ENCODE data around the gene HDAC7. TPM values are rescaled to one million over a fixed set of nuclear protein-coding genes. Genes with fewer than 3 reads are reported as not detected.
A peak's percentile ranks its signal among the peaks of the same experiment; 100 is the strongest.

Gene HDAC7
- total RNA-seq, 2 experiments from 2014 or later = 373 to 382 TPM

DNA sequence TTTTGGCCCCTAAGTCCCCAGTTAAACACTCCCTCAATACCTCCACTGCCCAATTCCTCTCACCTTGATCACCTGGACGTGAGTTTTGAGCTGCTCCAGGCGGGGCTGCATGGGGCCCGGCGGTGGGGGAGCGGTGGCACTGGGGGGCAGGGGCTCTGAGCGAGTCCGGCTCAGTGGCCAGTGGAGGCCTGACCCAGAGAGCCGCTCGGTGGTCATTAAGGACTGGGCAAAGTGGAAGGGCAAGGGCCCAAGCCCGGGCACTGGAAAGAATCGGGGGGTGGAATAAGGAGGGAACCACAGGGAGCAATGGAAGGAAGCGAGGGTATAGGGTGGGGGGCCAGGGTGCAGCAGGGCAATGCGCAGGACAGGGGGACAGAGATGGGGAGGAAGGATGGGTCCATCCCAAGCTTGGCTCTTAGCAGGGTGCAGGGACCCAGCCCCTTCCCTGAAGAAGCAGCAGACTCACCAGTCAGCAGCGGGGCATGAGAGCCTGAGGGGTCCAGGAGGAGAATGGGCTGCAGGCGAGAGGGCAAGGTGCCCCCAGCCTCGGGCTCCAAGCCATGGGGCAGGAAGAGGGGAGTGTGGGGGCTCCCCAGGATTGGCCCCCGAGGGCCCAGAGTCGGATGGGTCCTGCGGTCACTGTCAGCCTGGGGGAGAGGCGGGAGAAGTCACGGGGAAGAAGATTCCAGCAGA, 24.4 kb downstream of the HDAC7 start:
- H3K4me1 Mint-ChIP-seq (ENCODE audit: low read depth) = peaks cover 19% of the 10 kb centered on the region
- no peaks in the 10 kb centered on the region for H3K27me3 Mint-ChIP-seq
- H3K4me3 Mint-ChIP-seq = no peak overlapping the region
- TF ChIP-seq, protein P1, sequence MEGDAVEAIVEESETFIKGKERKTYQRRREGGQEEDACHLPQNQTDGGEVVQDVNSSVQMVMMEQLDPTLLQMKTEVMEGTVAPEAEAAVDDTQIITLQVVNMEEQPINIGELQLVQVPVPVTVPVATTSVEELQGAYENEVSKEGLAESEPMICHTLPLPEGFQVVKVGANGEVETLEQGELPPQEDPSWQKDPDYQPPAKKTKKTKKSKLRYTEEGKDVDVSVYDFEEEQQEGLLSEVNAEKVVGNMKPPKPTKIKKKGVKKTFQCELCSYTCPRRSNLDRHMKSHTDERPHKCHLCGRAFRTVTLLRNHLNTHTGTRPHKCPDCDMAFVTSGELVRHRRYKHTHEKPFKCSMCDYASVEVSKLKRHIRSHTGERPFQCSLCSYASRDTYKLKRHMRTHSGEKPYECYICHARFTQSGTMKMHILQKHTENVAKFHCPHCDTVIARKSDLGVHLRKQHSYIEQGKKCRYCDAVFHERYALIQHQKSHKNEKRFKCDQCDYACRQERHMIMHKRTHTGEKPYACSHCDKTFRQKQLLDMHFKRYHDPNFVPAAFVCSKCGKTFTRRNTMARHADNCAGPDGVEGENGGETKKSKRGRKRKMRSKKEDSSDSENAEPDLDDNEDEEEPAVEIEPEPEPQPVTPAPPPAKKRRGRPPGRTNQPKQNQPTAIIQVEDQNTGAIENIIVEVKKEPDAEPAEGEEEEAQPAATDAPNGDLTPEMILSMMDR (IDR thresholded peaks at IDR 0.05) = no peak
- DNase-seq (no peak), ATAC-seq (no peak)
- intact Hi-C loops (cut with micrococcal nuclease) = no loop called here
- H3K27ac Mint-ChIP-seq = no peak overlapping the region
- no peaks in the 10 kb centered on the region for H3K9me3 Mint-ChIP-seq
- peaks cover 58% of the 10 kb centered on the region for H3K36me3 Mint-ChIP-seq (ENCODE audit: low read depth)
- ChIA-PET CTCF (interaction anchor here (0.6 to 19.8 kb wide), 4 partner anchors 39 to 593 kb away, joined by 3 to 624 read pairs (median 54); no protein-coding TSS in a partner anchor), POLR2A (interaction anchor here (0.6 to 37.9 kb wide), 6 partner anchors 14 to 60 kb away, joined by 3 to 904 read pairs (median 4); no protein-coding TSS in a partner anchor)

DNA sequence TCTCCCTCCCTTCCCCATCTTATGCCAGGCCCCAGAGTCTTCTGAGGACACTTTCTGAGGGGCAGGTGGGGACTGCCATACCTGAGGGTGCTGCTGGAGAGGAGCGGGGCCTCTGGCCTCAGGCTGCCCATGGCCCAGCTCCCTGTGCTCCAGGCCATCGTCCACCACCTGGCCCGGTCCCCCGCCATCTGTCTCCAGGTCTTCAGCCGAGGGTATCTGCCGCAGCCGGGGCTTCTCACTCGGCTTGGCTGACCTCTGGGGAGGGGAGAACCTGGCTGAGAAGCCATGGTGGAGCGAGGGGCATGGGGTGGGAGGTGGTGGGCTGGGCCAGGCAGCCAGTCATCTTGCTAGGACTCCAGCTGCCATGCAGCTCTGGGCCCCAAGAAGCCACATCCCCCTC, 25.0 kb downstream of the HDAC7 start:
- intact Hi-C loops (cut with micrococcal nuclease) = no loop called here
- Mint-ChIP-seq H3K27me3 (no peaks in the 10 kb centered on the region), H3K36me3 (ENCODE audit: low read depth) (peaks cover 56% of the 10 kb centered on the region), H3K4me1 (ENCODE audit: low read depth) (peaks cover 13% of the 10 kb centered on the region), H3K9me3 (no peaks in the 10 kb centered on the region), H3K4me3 (no peak overlapping the region), H3K27ac (no peak overlapping the region)
- ChIA-PET CTCF (interaction anchor here (0.5 to 10.9 kb wide), 2 partner anchors 15 to 43 kb away, joined by 3 to 103 read pairs; no protein-coding TSS in a partner anchor), POLR2A (interaction anchor here (0.6 to 37.9 kb wide), 6 partner anchors 13 to 61 kb away, joined by 3 to 904 read pairs (median 4); no protein-coding TSS in a partner anchor)
- DNase-seq (no peak), ATAC-seq (no peak)
- TF ChIP-seq, protein P1 (IDR thresholded peaks at IDR 0.05) = no peak

DNA sequence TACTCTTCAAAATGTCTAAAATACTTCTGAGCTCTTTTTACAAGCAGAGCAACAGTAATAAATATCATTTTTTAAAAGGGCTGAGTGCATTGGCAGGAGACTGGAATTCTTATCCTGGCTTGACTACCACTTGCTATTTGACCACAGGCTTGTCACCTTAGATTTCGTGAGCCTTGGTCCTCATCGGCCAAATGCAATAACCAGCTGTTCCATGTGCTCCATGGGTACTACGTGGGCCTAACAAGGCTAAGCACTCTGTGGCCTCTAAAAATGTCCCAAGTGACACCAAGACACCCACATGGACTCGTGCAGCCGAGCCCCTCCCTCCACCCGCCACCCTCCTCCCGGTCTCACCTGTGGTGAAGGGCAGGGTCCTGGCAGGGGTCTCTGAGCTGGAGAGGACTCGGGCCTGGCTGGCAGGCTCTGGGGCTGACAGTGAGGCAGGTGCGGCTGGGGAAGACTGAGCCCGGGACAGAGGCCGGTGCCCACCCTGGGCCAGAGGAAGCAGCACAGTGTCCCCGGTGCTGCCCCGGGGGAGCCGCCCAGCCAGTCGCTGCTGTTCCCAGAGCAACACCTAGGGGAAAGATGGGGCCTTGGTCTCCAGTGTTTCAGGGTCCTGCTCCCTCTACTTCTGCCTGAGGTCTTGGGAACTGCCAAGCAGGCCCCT, 26.6 kb downstream of the HDAC7 start:
- peak overlapping the region; percentile 22 for H3K27ac Mint-ChIP-seq
- DNase-seq (no peak), ATAC-seq (no peak)
- H3K9me3 Mint-ChIP-seq = no peaks in the 10 kb centered on the region
- no peak overlapping the region for H3K4me3 Mint-ChIP-seq
- H3K4me1 Mint-ChIP-seq (ENCODE audit: low read depth) = peaks cover 9% of the 10 kb centered on the region
- H3K27me3 Mint-ChIP-seq = no peaks in the 10 kb centered on the region
- CTCF ChIA-PET = interaction anchor here (0.9 to 10.9 kb wide), 6 partner anchors 9 to 50 kb away, joined by 4 to 103 read pairs (median 10); no protein-coding TSS in a partner anchor
- peaks cover 60% of the 10 kb centered on the region for H3K36me3 Mint-ChIP-seq (ENCODE audit: low read depth)
- intact Hi-C loops (cut with micrococcal nuclease) = no loop called here
- POLR2A ChIA-PET = interaction anchor here (0.6 to 37.9 kb wide), 7 partner anchors 9 to 359 kb away, joined by 3 to 904 read pairs (median 4); no protein-coding TSS in a partner anchor
- TF ChIP-seq, protein P1 (IDR thresholded peaks at IDR 0.05) = no peak

DNA sequence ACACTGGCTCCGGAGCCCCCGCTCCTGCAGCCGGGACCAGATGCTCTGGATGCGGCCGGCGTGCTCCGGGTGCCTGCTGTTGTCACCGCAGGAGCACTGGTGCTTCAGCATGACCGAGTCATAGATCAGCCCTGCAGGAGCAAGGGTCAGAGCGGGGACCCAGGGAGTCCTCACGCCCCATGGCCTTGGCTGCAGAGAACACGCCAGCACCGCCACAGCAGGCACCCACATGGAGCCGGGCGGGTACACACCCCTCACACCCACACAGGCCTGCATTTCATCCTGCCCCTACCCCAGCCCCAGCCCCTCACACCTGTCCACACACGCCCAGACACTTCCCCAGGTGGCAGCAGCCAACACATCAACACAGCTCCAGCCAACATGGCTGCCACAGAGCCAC, 27.8 kb downstream of the HDAC7 start:
- intact Hi-C loops (cut with micrococcal nuclease) = no loop called here
- peaks cover 66% of the 10 kb centered on the region for H3K36me3 Mint-ChIP-seq (ENCODE audit: low read depth)
- H3K27me3 Mint-ChIP-seq = no peaks in the 10 kb centered on the region
- H3K4me3 Mint-ChIP-seq = no peak overlapping the region
- no peak for ATAC-seq
- TF ChIP-seq, protein P1 (IDR thresholded peaks at IDR 0.05) = no peak
- H3K9me3 Mint-ChIP-seq = no peaks in the 10 kb centered on the region
- no peak for DNase-seq
- ChIA-PET CTCF (interaction anchor here (1.7 to 10.9 kb wide), 4 partner anchors 10 to 49 kb away, joined by 8 to 103 read pairs (median 18); no protein-coding TSS in a partner anchor), POLR2A (interaction anchor here (5.4 to 37.9 kb wide), 2 partner anchors 11 to 43 kb away, joined by 35 to 904 read pairs; no protein-coding TSS in a partner anchor)
- peaks cover 20% of the 10 kb centered on the region for H3K4me1 Mint-ChIP-seq (ENCODE audit: low read depth)
- no peak overlapping the region for H3K27ac Mint-ChIP-seq

All from activated CD8-positive, alpha-beta T cell treated with anti-CD3 and anti-CD28 coated beads for 36 hours (primary cell).